Body of pancreas (tissue), 4 donors: ENCODE results near the gene UBAC2. TPM values are rescaled to one million over a fixed set of nuclear protein-coding genes. Genes with fewer than 3 reads are reported as not detected.

Source experiments
- ATAC-seq: fragments of 150-250 bp; one replicate; pipeline ENCODE4 v1.9.1; 2016
- DNase-seq, 4 donors: peaks; one replicate each; pipeline ENCODE4 v3.0.0-alpha.2; 2019
- H3K27ac ChIP-seq, 4 donors: fragments of 200-600 bp; sonication (generic); 1 replicate in 3 of 4; 2 replicates in 1 of 4; pipeline versions ENCODE4 v1.5.1 to v1.6.1; 2016 to 2019; ENCODE audit warnings: mild to moderate bottlenecking in 1 of 4, mixed read lengths in 1 of 4, moderate library complexity in 1 of 4
- H3K27me3 ChIP-seq, 2 donors: fragments of 200-600 bp; sonication (generic); one replicate each; pipeline ENCODE4 v1.6.0; 2016; ENCODE audit warnings: mild to moderate bottlenecking in 1 of 2
- H3K36me3 ChIP-seq, 2 donors: fragments of 200-600 bp; sonication (generic); replicated peaks in 1 of 2; 2 replicates each; pipeline ENCODE4 v1.5.1; 2016; ENCODE audit warnings: low read depth in 2 of 2; ENCODE audit not compliant: insufficient read depth in 1 of 2
- H3K4me1 ChIP-seq: fragments of 200-600 bp; sonication (generic); one replicate; pipeline ENCODE4 v1.6.0; 2016
- H3K4me3 ChIP-seq, 2 donors: fragments of 200-600 bp; sonication (generic); 1 replicate in 1 of 2; 2 replicates in 1 of 2; pipeline ENCODE4 v1.5.1; 2016 to 2019
- H3K9me3 ChIP-seq, 3 donors: fragments of 200-600 bp; sonication (generic); 1 replicate in 2 of 3; 2 replicates in 1 of 3; pipeline ENCODE4 v1.5.1; 2016
- POLR2A ChIP-seq, 3 donors: fragments of 450-650 bp; IDR thresholded peaks; one replicate each; pipeline ENCODE4 v1.6.1; 2016; ENCODE audit warnings: antibody characterized with exemption in 3 of 3, mild to moderate bottlenecking in 2 of 3
- WGBS, 2 donors: methylation state at CpG; one replicate each; pipeline ENCODE4 v1.1.5; 2017; 5-methylcytosine and 5-hydroxymethylcytosine counted together
- intact Hi-C: fragments of 100-400 bp; cut with DNase I; formaldehyde crosslinking; loops from one replicate; pipeline ENCODE4 v1.15.1; 2023
- total RNA-seq, 2 donors: library from RNA; depleted of rRNA; stranded (reverse); fragments of >200 nt; gene quantifications; one replicate each; pipeline ENCODE4 v1.1.0, GENCODE V29; 2016
- TF ChIP-seq, protein P1 (sequence below), 7 experiments: fragments of 450-650 bp in 4 of 7; fragments of 200-600 bp in 3 of 7; sonication (generic) in 3 of 7; IDR thresholded peaks; one replicate each; pipeline ENCODE4 v1.5.1; 2016 to 2019; ENCODE audit warnings: antibody characterized with exemption in 7 of 7

Gene UBAC2
- total RNA-seq, 2 donors from 2014 or later, result 21.4 to 27.2 TPM

DNA sequence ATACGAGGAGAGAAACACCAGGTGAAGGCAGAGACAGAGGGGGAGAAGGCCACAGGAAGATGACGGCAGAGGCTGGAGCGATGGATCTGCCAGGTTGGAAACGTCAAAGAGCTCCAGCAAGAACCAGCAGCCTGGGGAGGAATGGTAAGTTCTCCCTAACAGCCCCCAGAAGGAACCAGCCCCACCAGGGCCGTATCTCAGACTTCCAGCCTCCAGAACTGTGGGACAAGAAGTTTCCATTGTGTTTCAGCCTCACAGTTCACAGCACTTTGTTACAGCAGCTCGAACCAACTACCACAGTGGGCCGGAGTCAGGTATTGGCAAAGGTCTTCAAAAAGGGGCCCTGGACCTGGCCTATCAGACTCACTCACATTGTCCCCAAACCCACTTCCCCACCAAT lies 195.8 kb downstream of the UBAC2 start:
- intact Hi-C loops, result no loop called here
- Histone ChIP-seq H3K4me1 (no peaks in the 10 kb centered on the region), H3K27ac (no peak overlapping the region), H3K36me3 (no peaks in the 10 kb centered on the region), H3K9me3 (no peaks in the 10 kb centered on the region), H3K4me3 (no peak overlapping the region), H3K27me3 (no peaks in the 10 kb centered on the region)
- no peak for DNase-seq
- TF ChIP-seq POLR2A (IDR thresholded peaks at IDR 0.05), result no peak
- TF ChIP-seq, protein P1, sequence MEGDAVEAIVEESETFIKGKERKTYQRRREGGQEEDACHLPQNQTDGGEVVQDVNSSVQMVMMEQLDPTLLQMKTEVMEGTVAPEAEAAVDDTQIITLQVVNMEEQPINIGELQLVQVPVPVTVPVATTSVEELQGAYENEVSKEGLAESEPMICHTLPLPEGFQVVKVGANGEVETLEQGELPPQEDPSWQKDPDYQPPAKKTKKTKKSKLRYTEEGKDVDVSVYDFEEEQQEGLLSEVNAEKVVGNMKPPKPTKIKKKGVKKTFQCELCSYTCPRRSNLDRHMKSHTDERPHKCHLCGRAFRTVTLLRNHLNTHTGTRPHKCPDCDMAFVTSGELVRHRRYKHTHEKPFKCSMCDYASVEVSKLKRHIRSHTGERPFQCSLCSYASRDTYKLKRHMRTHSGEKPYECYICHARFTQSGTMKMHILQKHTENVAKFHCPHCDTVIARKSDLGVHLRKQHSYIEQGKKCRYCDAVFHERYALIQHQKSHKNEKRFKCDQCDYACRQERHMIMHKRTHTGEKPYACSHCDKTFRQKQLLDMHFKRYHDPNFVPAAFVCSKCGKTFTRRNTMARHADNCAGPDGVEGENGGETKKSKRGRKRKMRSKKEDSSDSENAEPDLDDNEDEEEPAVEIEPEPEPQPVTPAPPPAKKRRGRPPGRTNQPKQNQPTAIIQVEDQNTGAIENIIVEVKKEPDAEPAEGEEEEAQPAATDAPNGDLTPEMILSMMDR (IDR thresholded peaks at IDR 0.05), result no peak
- no peak for ATAC-seq
- WGBS, 2 donors, result 82 to 90% methylated on average over 6 to 7 of the region's 7 CpGs

DNA sequence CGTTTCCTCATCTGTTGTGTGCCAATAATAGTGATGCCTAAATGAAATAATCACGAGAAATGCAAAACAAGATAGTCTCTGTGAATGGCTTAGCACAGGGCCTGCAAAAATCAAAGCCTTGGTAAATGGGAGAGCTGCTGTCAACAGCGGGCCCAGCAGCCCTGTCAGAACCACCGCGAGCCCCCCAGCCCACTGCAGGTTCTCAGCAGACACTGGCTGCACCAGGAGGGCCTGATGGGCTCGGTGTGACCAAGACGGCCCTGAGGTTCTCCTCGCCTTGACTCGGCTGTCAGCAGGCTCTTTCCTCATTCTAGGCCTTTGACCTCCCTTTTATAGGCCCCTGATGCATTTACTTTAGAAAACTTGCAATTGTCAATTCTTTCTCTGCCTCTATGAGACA lies 197.4 kb downstream of the UBAC2 start:
- ATAC-seq (no peak), DNase-seq (no peak)
- intact Hi-C loops, result no loop called here
- Histone ChIP-seq H3K36me3 (no peaks in the 10 kb centered on the region), H3K27me3 (no peaks in the 10 kb centered on the region), H3K9me3 (no peaks in the 10 kb centered on the region), H3K4me3 (no peak overlapping the region), H3K27ac (no peak overlapping the region), H3K4me1 (no peaks in the 10 kb centered on the region)
- TF ChIP-seq, protein P1 (IDR thresholded peaks at IDR 0.05), result no peak
- no peak for TF ChIP-seq POLR2A (IDR thresholded peaks at IDR 0.05)
- 85 to 87% methylated on average over 6 to 9 of the region's 9 CpGs for WGBS, 2 donors

DNA sequence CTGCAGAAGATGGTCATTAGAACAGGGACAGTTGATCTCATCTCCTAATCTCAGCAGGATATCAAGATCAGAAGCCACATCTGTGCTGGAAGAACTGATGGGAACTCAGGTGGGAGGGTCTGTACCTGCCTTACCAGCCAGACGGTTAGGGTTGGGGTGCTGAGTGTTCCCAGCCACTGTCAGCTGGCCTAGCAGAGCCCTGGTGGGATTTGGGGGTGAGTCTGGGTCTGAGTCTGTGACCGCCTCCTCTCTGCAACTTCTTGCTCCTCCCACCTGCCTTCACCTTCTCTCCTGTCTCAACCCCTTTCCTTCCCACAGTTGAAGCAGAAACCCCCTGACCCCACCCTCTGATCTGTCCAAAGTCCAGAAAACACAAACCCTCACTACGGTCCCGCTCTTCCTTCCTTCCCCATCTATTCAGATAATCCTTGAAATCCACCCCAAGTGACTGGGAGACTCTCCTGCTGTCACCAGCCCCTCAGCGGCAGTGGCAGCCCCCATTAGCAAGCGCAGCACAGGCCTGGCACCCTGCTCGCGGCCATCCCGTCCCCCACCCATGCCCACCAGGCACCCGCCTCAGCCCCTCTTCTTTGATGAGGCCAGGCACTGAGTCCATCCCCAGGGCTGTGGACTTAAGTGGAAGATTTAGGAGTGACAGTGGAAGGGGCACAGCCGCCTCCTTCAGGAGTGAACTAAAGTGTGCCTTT lies 198.4 kb downstream of the UBAC2 start:
- H3K4me3 ChIP-seq, result no peak overlapping the region
- intact Hi-C loops, result no loop called here
- ATAC-seq (no peak), DNase-seq (no peak)
- 88 to 92% methylated on average over 9 to 11 of the region's 11 CpGs for WGBS, 2 donors
- H3K9me3 ChIP-seq, result no peaks in the 10 kb centered on the region
- H3K4me1 ChIP-seq, result no peaks in the 10 kb centered on the region
- no peaks in the 10 kb centered on the region for H3K27me3 ChIP-seq
- no peaks in the 10 kb centered on the region for H3K36me3 ChIP-seq
- no peak for TF ChIP-seq POLR2A (IDR thresholded peaks at IDR 0.05)
- TF ChIP-seq, protein P1 (IDR thresholded peaks at IDR 0.05), result no peak
- H3K27ac ChIP-seq, result no peak overlapping the region

GRCh38 chr13:99399623-99399974 lies 198.9 kb downstream of the UBAC2 start:
- Histone ChIP-seq H3K4me1 (no peaks in the 10 kb centered on the region), H3K27ac (no peak overlapping the region), H3K36me3 (no peaks in the 10 kb centered on the region), H3K27me3 (no peaks in the 10 kb centered on the region), H3K4me3 (no peak overlapping the region), H3K9me3 (no peaks in the 10 kb centered on the region)
- no peak for ATAC-seq
- TF ChIP-seq, protein P1 (IDR thresholded peaks at IDR 0.05), result no peak
- no peak for TF ChIP-seq POLR2A (IDR thresholded peaks at IDR 0.05)
- no peak for DNase-seq
- 80 to 93% methylated on average over 8 of the region's 8 CpGs for WGBS, 2 donors
- intact Hi-C loops, result no loop called here

DNA sequence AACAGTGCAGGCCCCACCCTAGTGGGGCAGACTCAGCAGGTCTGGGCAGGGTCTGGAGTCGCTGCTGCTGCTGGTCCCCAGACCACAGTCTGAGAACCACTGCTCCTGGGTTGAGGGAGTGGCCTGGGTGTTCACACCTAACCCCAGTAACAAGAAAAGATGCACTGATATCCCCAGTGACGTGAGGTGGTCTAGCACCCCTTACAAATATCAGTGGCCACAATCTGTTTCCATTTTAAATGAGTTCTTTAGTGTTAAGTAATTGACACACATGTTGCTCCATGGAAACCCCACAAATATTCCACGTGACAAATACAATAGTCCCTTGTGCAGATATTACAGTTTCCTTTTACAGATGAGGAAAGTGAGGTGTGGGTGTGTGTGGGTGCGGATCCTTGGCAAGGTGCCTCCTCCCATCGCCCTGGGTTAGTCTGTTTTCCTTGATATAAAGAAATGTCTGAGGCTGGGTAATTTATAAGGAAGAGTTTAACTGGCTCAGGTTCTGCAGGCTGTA lies 202.9 kb downstream of the UBAC2 start:
- TF ChIP-seq, protein P1 (IDR thresholded peaks at IDR 0.05), result no peak
- TF ChIP-seq POLR2A (IDR thresholded peaks at IDR 0.05), result no peak
- 73 to 79% methylated on average over 5 of the region's 5 CpGs for WGBS, 2 donors
- H3K36me3 ChIP-seq, result no peaks in the 10 kb centered on the region
- H3K4me3 ChIP-seq, result no peak overlapping the region
- H3K4me1 ChIP-seq, result no peaks in the 10 kb centered on the region
- H3K27me3 ChIP-seq, result no peaks in the 10 kb centered on the region
- H3K9me3 ChIP-seq, result no peaks in the 10 kb centered on the region
- intact Hi-C loops, result no loop called here
- ATAC-seq (no peak), DNase-seq (no peak)
- H3K27ac ChIP-seq, result no peak overlapping the region
